Gastroesophageal sphincter (tissue), 4 donors: ENCODE measurements around the gene DNAH17. TPM values are rescaled to one million over a fixed set of nuclear protein-coding genes. Genes with fewer than 3 reads are reported as not detected.

ENCODE experiments used
- ATAC-seq: fragments of 150-250 bp; one replicate; pipeline ENCODE4 v1.9.1; 2016; ENCODE audit warnings: mild to moderate bottlenecking, moderate library complexity
- H3K27ac ChIP-seq, 4 donors: fragments of 200-600 bp; sonication (generic) in 3 of 4; 1 replicate in 3 of 4; 2 replicates in 1 of 4; pipeline ENCODE4 v1.5.1; 2016 to 2019
- H3K27me3 ChIP-seq: fragments of 200-600 bp; sonication (generic); one replicate; pipeline ENCODE4 v1.5.1; 2019
- H3K36me3 ChIP-seq, 2 donors: fragments of 200-600 bp; sonication (generic); one replicate each; pipeline ENCODE4 v1.5.1; 2019; ENCODE audit warnings: control low read depth in 1 of 2
- H3K4me1 ChIP-seq, 3 donors: fragments of 200-600 bp; sonication (generic); 1 replicate in 2 of 3; 2 replicates in 1 of 3; pipeline ENCODE4 v1.5.1; 2016 to 2019; ENCODE audit warnings: control low read depth in 2 of 3
- H3K4me3 ChIP-seq, 2 donors: fragments of 200-600 bp; sonication (generic); one replicate each; pipeline ENCODE4 v1.5.1; 2019; ENCODE audit warnings: mild to moderate bottlenecking in 1 of 2, moderate library complexity in 1 of 2
- H3K9me3 ChIP-seq, 3 donors: fragments of 200-600 bp; sonication (generic); one replicate each; pipeline ENCODE4 v1.5.1; 2017 to 2019; ENCODE audit warnings: control low read depth in 2 of 3
- CTCF ChIP-seq, 4 experiments: fragments of 200-600 bp in 2 of 4; fragments of 450-650 bp in 2 of 4; sonication (generic) in 1 of 4; IDR thresholded peaks; one replicate each; pipeline ENCODE4 v1.5.1; 2017 to 2019; ENCODE audit warnings: antibody characterized with exemption in 4 of 4, mild to moderate bottlenecking in 2 of 4, moderate library complexity in 2 of 4
- EP300 ChIP-seq: sonication (generic); formaldehyde crosslinking; IDR thresholded peaks from one replicate; pipeline ENCODE4 v1.6.1; 2017; ENCODE audit warnings: antibody characterized with exemption, mild to moderate bottlenecking
- POLR2A ChIP-seq, 2 donors: fragments of 450-650 bp; IDR thresholded peaks; one replicate each; pipeline ENCODE4 v1.6.1; 2017; ENCODE audit warnings: antibody characterized with exemption in 2 of 2, mild to moderate bottlenecking in 2 of 2, moderate library complexity in 1 of 2
- POLR2AphosphoS5 ChIP-seq: sonication (generic); formaldehyde crosslinking; IDR thresholded peaks from one replicate; pipeline ENCODE4 v1.6.1; 2017; ENCODE audit warnings: antibody characterized with exemption
- WGBS, 2 donors: methylation state at CpG; one replicate each; pipeline ENCODE4 v1.1.5; 2018; ENCODE audit warnings: low coverage in 1 of 2; 5-methylcytosine and 5-hydroxymethylcytosine counted together
- total RNA-seq, 4 donors: library from RNA; depleted of rRNA; stranded (reverse); fragments of >200 nt; gene quantifications; one replicate each; pipeline ENCODE4 v1.1.0, GENCODE V29; 2016

Gene DNAH17
- total RNA-seq, 4 donors from 2014 or later = 0.15 TPM; not detected in 3

- H3K4me1 ChIP-seq = peaks cover 0 to 69% (median 39%) of the 10 kb centered on the region in 3 donors
- H3K36me3 ChIP-seq = peaks cover 0 to 25% of the 10 kb centered on the region in 2 donors
- H3K4me3 ChIP-seq = no peak overlapping the region
- ATAC-seq = no peak
- H3K9me3 ChIP-seq = no peaks in the 10 kb centered on the region
- no peak for TF ChIP-seq POLR2A (IDR thresholded peaks at IDR 0.05)
- no peak for TF ChIP-seq POLR2AphosphoS5
- no peak for TF ChIP-seq CTCF (IDR thresholded peaks at IDR 0.05)
- no peak for TF ChIP-seq EP300
- WGBS, 2 donors = 96% methylated on average over 11 of the region's 11 CpGs; no CpG with 5 or more reads in 1 of the 2 donors
- peak overlapping the region in 2 of 4 donors; percentile 17 for H3K27ac ChIP-seq
- no peaks in the 10 kb centered on the region for H3K27me3 ChIP-seq
Measured at GRCh38 chr17:78391051-78391431, 186.2 kb downstream of the DNAH17 start.

GRCh38 chr17:78390241-78391050, 186.8 kb downstream of the DNAH17 start:
- no peak overlapping the region for H3K4me3 ChIP-seq
- TF ChIP-seq POLR2A (IDR thresholded peaks at IDR 0.05) (no peak), CTCF (IDR thresholded peaks at IDR 0.05) (peak in 2 of 4 experiments; percentile 2 to 17), EP300 (no peak), POLR2AphosphoS5 (peak; percentile 56)
- 50 to 71% methylated on average over 2 to 7 of the region's 15 CpGs for WGBS, 2 donors
- peaks cover 0 to 20% of the 10 kb centered on the region in 2 donors for H3K36me3 ChIP-seq
- peaks cover 0 to 72% (median 45%) of the 10 kb centered on the region in 3 donors for H3K4me1 ChIP-seq
- peak; percentile 57 for ATAC-seq
- peak overlapping the region in 3 of 4 donors; percentile 17 to 79 (median 38) for H3K27ac ChIP-seq
- no peaks in the 10 kb centered on the region for H3K27me3 ChIP-seq
- H3K9me3 ChIP-seq = no peaks in the 10 kb centered on the region

- no peaks in the 10 kb centered on the region for H3K27me3 ChIP-seq
- peaks cover 0 to 5% of the 10 kb centered on the region in 2 donors for H3K36me3 ChIP-seq
- H3K9me3 ChIP-seq = no peaks in the 10 kb centered on the region
- H3K27ac ChIP-seq = peak overlapping the region; percentile 2 to 79 (median 75)
- peak; percentile 26 for ATAC-seq
- no peak for TF ChIP-seq EP300
- peak; percentile 41 for TF ChIP-seq POLR2AphosphoS5
- H3K4me1 ChIP-seq = peaks cover 0 to 94% (median 59%) of the 10 kb centered on the region in 3 donors
- 19 to 27% methylated on average over 4 to 10 of the region's 10 CpGs for WGBS, 2 donors
- H3K4me3 ChIP-seq = no peak overlapping the region
Measured at GRCh38 chr17:78387977-78388941, 188.9 kb downstream of the DNAH17 start.

GRCh38 chr17:78384479-78385175, 192.6 kb downstream of the DNAH17 start:
- Histone ChIP-seq H3K4me3 (no peak overlapping the region), H3K9me3 (no peaks in the 10 kb centered on the region), H3K27ac (peak overlapping the region; percentile 35 to 79 (median 74)), H3K27me3 (no peaks in the 10 kb centered on the region), H3K4me1 (peaks cover 3 to 99% (median 61%) of the 10 kb centered on the region in 3 donors), H3K36me3 (peaks cover 0 to 4% of the 10 kb centered on the region in 2 donors)
- WGBS, 2 donors = 85 to 93% methylated on average over 12 to 19 of the region's 23 CpGs
- no peak for TF ChIP-seq POLR2A (IDR thresholded peaks at IDR 0.05)
- TF ChIP-seq EP300 = no peak
- TF ChIP-seq CTCF (IDR thresholded peaks at IDR 0.05) = no peak
- no peak for TF ChIP-seq POLR2AphosphoS5
- ATAC-seq = no peak
